ENCODE data around the gene CENPO.

Gene CENPO

GRCh38 chr2:24831221-24832072 lies 38.2 kb downstream of the CENPO start:
- TF ChIP-seq FOXP2 (optimal IDR thresholded peaks at IDR 0.05; ENCODE audit: borderline replicate concordance, extremely low read depth, extremely low read length, insufficient read depth): no peak
- TF ChIP-seq TAF1 (IDR thresholded peaks at IDR 0.05; ENCODE audit: borderline replicate concordance, insufficient read depth, low read length): no peak
- TF ChIP-seq POLR2AphosphoS5 (IDR thresholded peaks at IDR 0.05; ENCODE audit: low read depth, low read length): no peak
- TF ChIP-seq SIN3A (IDR thresholded peaks at IDR 0.05; ENCODE audit: borderline replicate concordance, insufficient read depth, low read length): no peak
- TF ChIP-seq REST (IDR thresholded peaks at IDR 0.05; ENCODE audit: insufficient read depth in 1 of 2, low read depth in 2 of 2, low read length in 2 of 2): no peak

GRCh38 chr2:24832073-24832461 lies 38.8 kb downstream of the CENPO start:
- no peak for TF ChIP-seq POLR2AphosphoS5 (IDR thresholded peaks at IDR 0.05; ENCODE audit: low read depth, low read length)
- no peak for TF ChIP-seq SIN3A (IDR thresholded peaks at IDR 0.05; ENCODE audit: borderline replicate concordance, insufficient read depth, low read length)
- no peak for TF ChIP-seq REST (IDR thresholded peaks at IDR 0.05; ENCODE audit: insufficient read depth in 1 of 2, low read depth in 2 of 2, low read length in 2 of 2)
- no peak for TF ChIP-seq TAF1 (IDR thresholded peaks at IDR 0.05; ENCODE audit: borderline replicate concordance, insufficient read depth, low read length)
- no peak for TF ChIP-seq FOXP2 (optimal IDR thresholded peaks at IDR 0.05; ENCODE audit: borderline replicate concordance, extremely low read depth, extremely low read length, insufficient read depth)

GRCh38 chr2:24832521-24832920 lies 39.3 kb downstream of the CENPO start:
- TF ChIP-seq REST (IDR thresholded peaks at IDR 0.05; ENCODE audit: insufficient read depth in 1 of 2, low read depth in 2 of 2, low read length in 2 of 2) (no peak), FOXP2 (optimal IDR thresholded peaks at IDR 0.05; ENCODE audit: borderline replicate concordance, extremely low read depth, extremely low read length, insufficient read depth) (no peak), POLR2AphosphoS5 (IDR thresholded peaks at IDR 0.05; ENCODE audit: low read depth, low read length) (no peak), SIN3A (IDR thresholded peaks at IDR 0.05; ENCODE audit: borderline replicate concordance, insufficient read depth, low read length) (no peak), TAF1 (IDR thresholded peaks at IDR 0.05; ENCODE audit: borderline replicate concordance, insufficient read depth, low read length) (no peak)

- TF ChIP-seq FOXP2 (optimal IDR thresholded peaks at IDR 0.05; ENCODE audit: borderline replicate concordance, extremely low read depth, extremely low read length, insufficient read depth) (no peak), REST (IDR thresholded peaks at IDR 0.05; ENCODE audit: insufficient read depth in 1 of 2, low read depth in 2 of 2, low read length in 2 of 2) (no peak), SIN3A (IDR thresholded peaks at IDR 0.05; ENCODE audit: borderline replicate concordance, insufficient read depth, low read length) (no peak), TAF1 (IDR thresholded peaks at IDR 0.05; ENCODE audit: borderline replicate concordance, insufficient read depth, low read length) (no peak), POLR2AphosphoS5 (IDR thresholded peaks at IDR 0.05; ENCODE audit: low read depth, low read length) (no peak)
These were observed 39.9 kb downstream of the CENPO start for GRCh38 chr2:24832931-24833701.
